Heart left ventricle (tissue), 16 donors: Measurements from ENCODE around the gene ST6GALNAC5. TPM values are rescaled to one million over a fixed set of nuclear protein-coding genes. Genes with fewer than 3 reads are reported as not detected.

Experiments
- ATAC-seq, 4 donors: fragments of 200-7000 bp; cut with Tn5 transposase; one replicate each; pipeline ENCODE4 v1.9.1; 2020 to 2022; ENCODE audit warnings: moderate library complexity in 4 of 4, mild to moderate bottlenecking in 3 of 4, moderate number of reproducible peaks in 1 of 4
- DNase-seq, 5 donors: peaks; one replicate each; pipeline ENCODE4 v3.0.0-alpha.2; 2020
- H3K27ac ChIP-seq, 12 donors: fragments of 200-600 bp; sonication (generic) in 4 of 12; one replicate each; pipeline versions ENCODE4 v1.5.0 to v1.8.0; 2016 to 2022; ENCODE audit warnings: mild to moderate bottlenecking in 2 of 12
- H3K27me3 ChIP-seq, 9 donors: fragments of 200-600 bp; sonication (generic) in 2 of 9; one replicate each; pipeline versions ENCODE4 v1.5.1 to v1.8.0; 2016 to 2022; ENCODE audit warnings: mild to moderate bottlenecking in 3 of 9
- H3K36me3 ChIP-seq, 9 donors: fragments of 200-600 bp; sonication (generic) in 2 of 9; one replicate each; pipeline versions ENCODE4 v1.5.0 to v1.8.0; 2018 to 2022; ENCODE audit warnings: mild to moderate bottlenecking in 2 of 9
- H3K4me1 ChIP-seq, 12 donors: fragments of 200-600 bp; sonication (generic) in 4 of 12; one replicate each; pipeline versions ENCODE4 v1.5.0 to v1.8.0; 2016 to 2022; ENCODE audit warnings: mild to moderate bottlenecking in 3 of 12
- H3K4me3 ChIP-seq, 12 donors: fragments of 200-600 bp; sonication (generic) in 4 of 12; one replicate each; pipeline versions ENCODE4 v1.5.0 to v1.8.0; 2017 to 2022; ENCODE audit warnings: mild to moderate bottlenecking in 9 of 12, moderate library complexity in 4 of 12
- H3K9me3 ChIP-seq, 12 donors: fragments of 200-600 bp; sonication (generic) in 4 of 12; one replicate each; pipeline versions ENCODE4 v1.5.0 to v1.8.0; 2016 to 2022; ENCODE audit warnings: mild to moderate bottlenecking in 1 of 12
- CTCF ChIP-seq, 12 donors: fragments of 200-600 bp; sonication (generic) in 4 of 12; IDR thresholded peaks; one replicate each; pipeline versions ENCODE4 v1.5.0 to v1.8.0; 2018 to 2022; ENCODE audit warnings: antibody characterized with exemption in 12 of 12, mild to moderate bottlenecking in 5 of 12
- POLR2A ChIP-seq, 2 donors: fragments of 450-650 bp; IDR thresholded peaks; one replicate each; pipeline ENCODE4 v1.6.1; 2017; ENCODE audit warnings: antibody characterized with exemption in 2 of 2, mild to moderate bottlenecking in 2 of 2, moderate library complexity in 2 of 2
- WGBS, 4 donors: extraction: QIAGEN DNeasy Blood & Tissue Kit in 2 of 4; methylation state at CpG; one replicate each; pipeline versions ENCODE4 v1.1.5 to v1.1.7; 2013 to 2018; 5-methylcytosine and 5-hydroxymethylcytosine counted together
- intact Hi-C, 10 donors: fragments of 100-400 bp; cut with DNase I; formaldehyde crosslinking; loops; one replicate each; pipeline versions ENCODE4 v1.11.1 to v1.14.2; 2022
- polyA plus RNA-seq, 2 donors: library from polyadenylated mRNA; stranded (reverse); fragments of 200-250 nt; gene quantifications; one replicate each; pipeline ENCODE4 v1.2.3, GENCODE V29; 2013
- total RNA-seq, 9 donors: library from RNA; depleted of rRNA in 2 of 9; stranded (reverse); fragments of >200 nt in 2 of 9; fragmentation: NEBNext Ultra II Directional in 3 of 9; extraction: Animal tissue kit (Norgen Biotek cat#: 25700) in 3 of 9; gene quantifications; one replicate each; pipeline versions ENCODE4 v1.1.0 to v1.2.4, GENCODE V29; 2016 to 2023
- donor health status: ischemic (EF 13 %, LVEDD 7.1; RV severe dilation, severe dysfunction).
- donor health status: healthy with polysubstance abuse.
- donor health status: DM: no; HTN: yes; CAD: no.
- donor health status: DM: no; HTN: no; CAD: no.
- donor health status: ischemic (EF 25% LVEDD 6.9; RV normal size, moderate dysfunction).
- donor health status: ischemic (EF 25% LVEDD 5.7; RV mildly dilated, moderate dysfunction).
- donor health status: healthy.
- donor health status: DM: yes; HTN: yes; CAD: no.
- donor health status: ischemic (EF 35%, LVEDD 5.7; RV mildly dilated, moderate dysfunction).
- donor health status: nonischemic (EF 11% LVEDD 7.7; RV severe dilation, severe dysfunction).
- donor health status: DM: yes; HTN: yes; CAD: no.
- donor health status: PGD.
- donor health status: ischemic (EF 29% LVEDD 5.4; RV normal size, mild dysfunction).
- donor health status: nonischemic (EF 23%, LVEDD 6.1; RV moderate dilation, normal function).

ST6GALNAC5 gene
- total and polyA plus RNA-seq, 11 donors: 0.14 to 0.83 (median 0.45) TPM; not detected in 2

DNA sequence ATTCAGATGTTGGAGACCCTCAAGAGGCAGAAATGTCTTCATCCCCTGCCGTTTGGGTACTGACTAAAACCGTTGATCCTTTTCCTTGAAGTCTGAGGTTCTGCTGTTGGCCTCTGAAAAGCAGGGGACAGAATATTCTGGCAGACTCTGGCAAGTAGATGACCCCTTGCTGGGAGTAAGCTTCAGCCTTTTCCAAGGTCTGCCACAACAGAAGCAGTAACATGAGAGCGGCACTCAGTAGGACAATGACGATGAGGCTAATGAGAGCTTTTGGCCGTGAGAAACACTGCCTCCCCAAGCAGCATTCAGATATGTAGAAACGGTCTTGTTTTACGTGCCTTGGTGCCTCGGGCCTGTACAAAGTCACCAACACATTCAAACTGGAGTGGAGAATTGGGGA, 143.7 kb downstream of the ST6GALNAC5 start:
- Histone ChIP-seq H3K36me3 (no peaks in the 10 kb centered on the region), H3K4me3 (no peak overlapping the region), H3K4me1 (no peaks in the 10 kb centered on the region), H3K27ac (no peak overlapping the region), H3K9me3 (no peaks in the 10 kb centered on the region), H3K27me3 (no peaks in the 10 kb centered on the region)
- DNase-seq: no peak
- 52 to 61% (median 59%) methylated on average over 8 of the region's 8 CpGs for WGBS, 4 donors
- intact Hi-C loops: no loop called here
- TF ChIP-seq CTCF (IDR thresholded peaks at IDR 0.05) (no peak), POLR2A (IDR thresholded peaks at IDR 0.05) (no peak)
- ATAC-seq: no peak

DNA sequence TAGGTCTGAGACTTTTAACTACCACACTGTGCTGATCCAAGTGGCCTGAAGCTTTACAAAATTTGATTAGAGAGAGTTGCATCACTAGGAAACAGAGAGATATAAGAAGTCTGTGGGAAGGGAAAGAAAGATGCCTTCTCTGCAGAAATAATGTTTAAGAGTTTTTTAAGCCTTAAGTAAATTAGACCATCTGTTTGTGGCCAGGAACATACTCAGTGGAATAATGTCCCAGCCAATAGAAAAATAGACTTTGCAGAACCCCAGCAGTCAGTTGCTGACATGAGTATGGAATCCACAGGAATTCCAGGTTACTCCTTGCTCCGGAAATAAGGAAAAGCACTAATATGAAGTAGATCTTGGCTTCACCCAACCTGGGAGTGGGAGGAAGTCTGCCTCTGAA, 144.8 kb downstream of the ST6GALNAC5 start:
- no peak for TF ChIP-seq POLR2A (IDR thresholded peaks at IDR 0.05)
- no peak for TF ChIP-seq CTCF (IDR thresholded peaks at IDR 0.05)
- DNase-seq (no peak), ATAC-seq (no peak)
- peaks cover 0 to under 1% (median 0%) of the 10 kb centered on the region in 9 donors for H3K27me3 ChIP-seq
- H3K36me3 ChIP-seq: no peaks in the 10 kb centered on the region
- H3K27ac ChIP-seq: no peak overlapping the region
- H3K4me3 ChIP-seq: no peak overlapping the region
- no peaks in the 10 kb centered on the region for H3K4me1 ChIP-seq
- intact Hi-C loops: no loop called here
- no peaks in the 10 kb centered on the region for H3K9me3 ChIP-seq
- WGBS, 4 donors: 55 to 79% (median 67%) methylated on average over 1 of the region's 1 CpG

DNA sequence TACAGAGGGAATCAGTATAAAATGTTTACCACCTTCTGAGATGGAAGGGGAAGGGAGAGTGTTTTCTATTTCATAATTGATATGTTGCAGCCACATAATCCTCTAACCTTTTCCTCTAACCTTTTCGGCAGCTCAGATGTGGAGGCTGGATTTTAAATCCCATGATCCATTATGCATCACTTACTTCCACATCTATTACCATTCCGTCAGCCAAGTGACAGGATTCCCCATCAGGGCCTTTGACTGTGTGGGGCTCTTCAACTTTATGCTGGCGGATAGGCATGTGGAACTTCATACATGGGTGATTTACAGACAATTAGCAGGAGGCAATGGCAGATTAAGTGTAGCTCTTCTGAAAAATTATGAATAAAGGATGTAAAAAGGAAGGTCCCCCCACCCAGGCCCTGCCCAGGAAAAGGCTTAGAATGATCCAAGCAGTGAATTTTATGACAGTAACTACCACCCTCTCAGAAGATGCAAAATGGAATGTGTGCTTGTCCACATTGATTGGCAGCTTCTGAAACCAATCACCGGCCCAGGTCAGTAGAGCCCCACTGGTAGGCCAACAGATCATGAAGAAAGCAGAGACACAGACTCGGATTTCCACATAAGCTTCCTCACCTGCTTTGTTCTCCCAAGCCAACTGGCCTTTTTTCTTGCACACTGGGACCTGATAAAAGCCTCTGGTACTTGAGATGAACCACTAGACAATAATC, 147.0 kb downstream of the ST6GALNAC5 start:
- ATAC-seq: no peak
- TF ChIP-seq POLR2A (IDR thresholded peaks at IDR 0.05): no peak
- no peak for TF ChIP-seq CTCF (IDR thresholded peaks at IDR 0.05)
- no peak for DNase-seq
- no peak overlapping the region for H3K27ac ChIP-seq
- intact Hi-C loops: no loop called here
- H3K4me1 ChIP-seq: no peaks in the 10 kb centered on the region
- H3K27me3 ChIP-seq: peaks cover 0 to 9% (median 0%) of the 10 kb centered on the region in 9 donors
- no peaks in the 10 kb centered on the region for H3K36me3 ChIP-seq
- H3K4me3 ChIP-seq: no peak overlapping the region
- 88 to 92% (median 90%) methylated on average over 5 of the region's 5 CpGs for WGBS, 4 donors
- no peaks in the 10 kb centered on the region for H3K9me3 ChIP-seq

DNA sequence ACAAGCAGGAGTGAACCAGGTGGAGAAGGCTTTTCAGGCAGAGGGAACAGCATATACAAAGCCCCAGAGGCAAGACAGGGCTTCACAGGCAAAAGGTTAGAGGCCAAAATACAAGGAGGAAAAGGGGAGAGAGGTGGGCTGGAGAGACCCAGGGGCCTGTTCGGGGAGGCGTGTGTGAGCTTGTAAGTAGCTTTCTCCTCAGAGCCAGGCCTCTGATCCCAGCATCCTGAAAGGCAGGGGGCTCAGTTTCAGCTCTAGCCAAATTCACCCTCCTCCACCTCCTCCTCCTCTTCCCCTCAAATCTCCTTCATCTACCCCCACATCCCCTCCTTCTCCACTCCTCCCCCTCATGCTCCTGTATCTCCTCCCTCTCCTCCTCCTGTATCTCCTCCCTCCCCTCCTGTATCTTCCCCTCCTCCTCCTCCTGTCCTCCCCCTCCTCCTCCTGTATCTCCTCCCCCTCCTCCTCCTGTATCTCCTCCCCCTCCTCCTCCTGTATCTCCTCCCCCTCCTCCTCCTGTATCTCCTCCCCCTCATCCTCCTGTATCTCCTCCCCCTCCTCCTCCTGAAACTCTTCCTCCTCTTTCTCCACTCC, 148.6 kb downstream of the ST6GALNAC5 start:
- TF ChIP-seq POLR2A (IDR thresholded peaks at IDR 0.05): no peak
- no peak for TF ChIP-seq CTCF (IDR thresholded peaks at IDR 0.05)
- H3K36me3 ChIP-seq: no peaks in the 10 kb centered on the region
- WGBS, 4 donors: 82 to 87% (median 86%) methylated on average over 2 of the region's 2 CpGs
- H3K4me3 ChIP-seq: no peak overlapping the region
- no peaks in the 10 kb centered on the region for H3K9me3 ChIP-seq
- H3K27me3 ChIP-seq: peaks cover 0 to 9% (median 0%) of the 10 kb centered on the region in 9 donors
- H3K4me1 ChIP-seq: no peaks in the 10 kb centered on the region
- ATAC-seq (no peak), DNase-seq (no peak)
- intact Hi-C loops: no loop called here
- no peak overlapping the region for H3K27ac ChIP-seq
